Measurements from ENCODE around the gene RNU7-1. TPM values are rescaled to one million over a fixed set of nuclear protein-coding genes. Genes with fewer than 3 reads are reported as not detected.

Gene RNU7-1
- total RNA-seq, 4 donors from 2014 or later = not detected

GRCh38 chr12:6951551-6952120, 8.0 kb downstream of the RNU7-1 start:
- DNase-seq (ENCODE audit: low spot score) (no peak), ATAC-seq (ENCODE audit: low FRiP score) (no peak)
- TF ChIP-seq CTCF (IDR thresholded peaks at IDR 0.05) = no peak

- ATAC-seq (ENCODE audit: low FRiP score) = no peak
- no peak for DNase-seq (ENCODE audit: low spot score)
- no peak for TF ChIP-seq CTCF (IDR thresholded peaks at IDR 0.05)
These were observed 8.7 kb downstream of the RNU7-1 start for GRCh38 chr12:6952121-6952862.

- ATAC-seq (ENCODE audit: low FRiP score) (no peak), DNase-seq (ENCODE audit: low spot score) (no peak)
- no peak for TF ChIP-seq CTCF (IDR thresholded peaks at IDR 0.05)
These were observed 9.3 kb downstream of the RNU7-1 start for GRCh38 chr12:6952863-6953441.

GRCh38 chr12:6953442-6954315, 10.1 kb downstream of the RNU7-1 start:
- ATAC-seq (ENCODE audit: low FRiP score) = no peak

GRCh38 chr12:6954316-6955107, 10.9 kb downstream of the RNU7-1 start:
- no peak for TF ChIP-seq CTCF (IDR thresholded peaks at IDR 0.05)
- DNase-seq (ENCODE audit: low spot score) = no peak

More at GRCh38 chr12:6953442-6954315, 10.1 kb downstream of the RNU7-1 start:
- DNase-seq (ENCODE audit: low spot score) = no peak
- TF ChIP-seq CTCF (IDR thresholded peaks at IDR 0.05) = no peak

More at GRCh38 chr12:6954316-6955107, 10.9 kb downstream of the RNU7-1 start:
- ATAC-seq (ENCODE audit: low FRiP score) = no peak
